GM23338 (cell line): ENCODE data around the gene PIK3CB. TPM values are rescaled to one million over a fixed set of nuclear protein-coding genes. Genes with fewer than 3 reads are reported as not detected.

Experiments used
- ATAC-seq: fragments of 200-7000 bp; cut with Tn5 transposase; 3 replicates; pipeline ENCODE4 v1.9.1; 2020
- DNase-seq: peaks from one replicate; pipeline ENCODE4 v3.0.0-alpha.2; 2015; ENCODE audit warnings: low spot score
- H2AFZ ChIP-seq: fragments of 200-600 bp; sonication (generic); 2 replicates; pipeline ENCODE4 v1.8.0; 2016; ENCODE audit warnings: antibody characterized with exemption, mild to moderate bottlenecking, moderate library complexity
- H3F3A ChIP-seq: fragments of 200-600 bp; sonication (generic); replicated peaks from 2 replicates; pipeline ENCODE4 v1.8.0; 2017; ENCODE audit warnings: antibody characterized with exemption, mixed run types, low read depth
- H3K27ac ChIP-seq: fragments of 200-600 bp; sonication (generic); 2 replicates; pipeline ENCODE4 v1.6.1; 2016; ENCODE audit warnings: low read depth
- H3K27me3 ChIP-seq: fragments of 200-600 bp; sonication (generic); 2 replicates; pipeline ENCODE4 v1.8.0; 2016; ENCODE audit warnings: mild to moderate bottlenecking, mixed run types, moderate library complexity; ENCODE audit not compliant: insufficient read depth
- H3K36me3 ChIP-seq: fragments of 200-600 bp; sonication (generic); 2 replicates; pipeline ENCODE4 v1.8.0; 2016; ENCODE audit warnings: mild to moderate bottlenecking; ENCODE audit not compliant: insufficient read depth
- H3K4me1 ChIP-seq: fragments of 200-600 bp; sonication (generic); 2 replicates; pipeline ENCODE4 v1.8.0; 2016; ENCODE audit warnings: mild to moderate bottlenecking, moderate library complexity; ENCODE audit not compliant: insufficient read depth
- H3K4me2 ChIP-seq: fragments of 200-600 bp; sonication (generic); 2 replicates; pipeline ENCODE4 v1.7.1; 2017; ENCODE audit warnings: mixed run types
- H3K4me3 ChIP-seq: fragments of 200-600 bp; sonication (generic); 2 replicates; pipeline ENCODE4 v1.6.1; 2016; ENCODE audit warnings: mixed run types
- H3K79me2 ChIP-seq: fragments of 200-600 bp; sonication (generic); replicated peaks from 2 replicates; pipeline ENCODE4 v1.8.0; 2017; ENCODE audit warnings: mild to moderate bottlenecking; ENCODE audit not compliant: insufficient read depth
- H3K9me2 ChIP-seq: fragments of 200-600 bp; sonication (generic); 2 replicates; pipeline ENCODE4 v1.8.0; 2017; ENCODE audit not compliant: insufficient read depth
- H4K20me1 ChIP-seq: fragments of 200-600 bp; sonication (generic); replicated peaks from 2 replicates; pipeline ENCODE4 v1.8.0; 2017; ENCODE audit warnings: mild to moderate bottlenecking; ENCODE audit not compliant: insufficient read depth
- H3K27ac Mint-ChIP-seq: 2 replicates; pipeline ENCODE4 v1.8.0; 2020; ENCODE audit warnings: inconsistent platforms, mild to moderate bottlenecking, moderate library complexity, mixed read lengths
- H3K27me3 Mint-ChIP-seq: 3 replicates; pipeline ENCODE4 v1.8.0; 2022; ENCODE audit warnings: low read depth, mild to moderate bottlenecking, moderate library complexity, mixed read lengths, inconsistent platforms; ENCODE audit not compliant: insufficient read depth, poor library complexity
- H3K36me3 Mint-ChIP-seq: 3 replicates; pipeline ENCODE4 v1.8.0; 2021; ENCODE audit warnings: low read depth, mild to moderate bottlenecking, inconsistent platforms, moderate library complexity, mixed read lengths
- H3K4me1 Mint-ChIP-seq: 3 replicates; pipeline ENCODE4 v1.8.0; 2020; ENCODE audit warnings: mild to moderate bottlenecking, inconsistent platforms, mixed read lengths
- H3K4me3 Mint-ChIP-seq: 3 replicates; pipeline ENCODE4 v1.8.0; 2021; ENCODE audit warnings: moderate library complexity, mild to moderate bottlenecking, inconsistent platforms, mixed read lengths
- H3K9me3 Mint-ChIP-seq: 3 replicates; pipeline ENCODE4 v1.8.0; 2020; ENCODE audit warnings: moderate library complexity, mild to moderate bottlenecking, inconsistent platforms, mixed read lengths
- CREB1 ChIP-seq: fragments of 250-450 bp; sonication (Bioruptor Pico); IDR thresholded peaks from 2 replicates; pipeline ENCODE4 v1.5.0; 2020; ENCODE audit warnings: low read depth, mild to moderate bottlenecking, moderate library complexity
- CTCF ChIP-seq, 2 experiments: fragments of 200-600 bp in 1 of 2; sonication (generic) in 1 of 2; conservative IDR thresholded peaks; 2 replicates each; pipeline versions ENCODE4 v1.5.1 to v1.6.1; 2016 to 2017; ENCODE audit warnings: antibody characterized with exemption in 2 of 2, low read depth in 2 of 2, mild to moderate bottlenecking in 2 of 2, moderate library complexity in 1 of 2
- NANOG ChIP-seq: IDR thresholded peaks from 2 replicates; pipeline ENCODE4 v1.6.1; 2016; ENCODE audit warnings: antibody characterized with exemption, borderline replicate concordance
- POLR2AphosphoS5 ChIP-seq: IDR thresholded peaks from 2 replicates; pipeline ENCODE4 v1.6.1; 2016; ENCODE audit warnings: antibody characterized with exemption, low read depth
- STAT1 ChIP-seq: IDR thresholded peaks from one replicate; pipeline ENCODE4 v1.6.1; 2016; ENCODE audit warnings: antibody characterized with exemption; ENCODE audit not compliant: unreplicated experiment
- ZNF114 ChIP-seq: fragments of 250-450 bp; sonication (Bioruptor Pico); IDR thresholded peaks from 2 replicates; pipeline ENCODE4 v1.5.0; 2020; ENCODE audit warnings: mild to moderate bottlenecking, moderate library complexity
- ZNF331 ChIP-seq: fragments of 250-450 bp; sonication (Bioruptor Pico); IDR thresholded peaks from 2 replicates; pipeline ENCODE4 v1.5.0; 2020; ENCODE audit warnings: low read depth, mild to moderate bottlenecking, moderate library complexity
- ZNF462 ChIP-seq: fragments of 250-450 bp; sonication (Bioruptor Pico); IDR thresholded peaks from 2 replicates; pipeline ENCODE4 v1.5.0; 2020; ENCODE audit warnings: mild to moderate bottlenecking, moderate library complexity
- polyA plus RNA-seq: library from polyadenylated mRNA; unstranded; fragments of >200 nt; fragmentation: Nextera tagmentation; extraction: Ambion mirVana; gene quantifications from 2 replicates; pipeline ENCODE4 v1.2.1, GENCODE V29; 2016
- total RNA-seq: library from RNA; depleted of rRNA; stranded (reverse); fragments of >200 nt; shearing (Covaris generic); gene quantifications from 2 replicates; pipeline ENCODE4 v1.2.3, GENCODE V29; 2014

Gene PIK3CB
- total and polyA plus RNA-seq, 2 experiments from 2014 or later, result 13.3 to 32.4 TPM

GRCh38 chr3:138694287-138695007, 140.3 kb downstream of the PIK3CB start (continued):
- TF ChIP-seq NANOG (no peak), ZNF114 (CRISPR knock-in tag) (no peak), CTCF (conservative IDR thresholded peaks at IDR 0.05; ENCODE audit: low read depth in 2 of 2) (no peak), ZNF331 (CRISPR knock-in tag) (no peak), STAT1 (no peak), CREB1 (CRISPR knock-in tag) (no peak)

- Mint-ChIP-seq H3K4me1 (no peaks in the 10 kb centered on the region), H3K4me3 (no peak overlapping the region), H3K27me3 (no peaks in the 10 kb centered on the region), H3K9me3 (no peaks in the 10 kb centered on the region), H3K36me3 (peaks cover 18% of the 10 kb centered on the region; the same call in 2 of the 3 replicates), H3K27ac (no peak overlapping the region)
- DNase-seq (no peak), ATAC-seq (no peak)
- no peak overlapping the region for H3K4me2 ChIP-seq
- no peaks in the 10 kb centered on the region for H3K9me2 ChIP-seq
- no peaks in the 10 kb centered on the region for H3K79me2 ChIP-seq
- no peaks in the 10 kb centered on the region for H3K27me3 ChIP-seq
- no peaks in the 10 kb centered on the region for H3F3A ChIP-seq
- H3K4me1 ChIP-seq, result no peaks in the 10 kb centered on the region
- H3K36me3 ChIP-seq, result no peaks in the 10 kb centered on the region
- no peak overlapping the region for H2AFZ ChIP-seq
- H4K20me1 ChIP-seq, result no peaks in the 10 kb centered on the region; the same call in 1 of the 2 replicates
- TF ChIP-seq POLR2AphosphoS5 (no peak), ZNF462 (CRISPR knock-in tag) (no peak)
- no peak overlapping the region for H3K27ac ChIP-seq
- H3K4me3 ChIP-seq, result no peak overlapping the region
Observed at GRCh38 chr3:138692152-138692551, 142.6 kb downstream of the PIK3CB start.
